ENCODE measurements around the gene CLEC16A. TPM values are rescaled to one million over a fixed set of nuclear protein-coding genes. Genes with fewer than 3 reads are reported as not detected.

The CLEC16A gene
- total and polyA plus RNA-seq, 2 experiments from 2014 or later = 17.5 to 26.8 TPM

DNA sequence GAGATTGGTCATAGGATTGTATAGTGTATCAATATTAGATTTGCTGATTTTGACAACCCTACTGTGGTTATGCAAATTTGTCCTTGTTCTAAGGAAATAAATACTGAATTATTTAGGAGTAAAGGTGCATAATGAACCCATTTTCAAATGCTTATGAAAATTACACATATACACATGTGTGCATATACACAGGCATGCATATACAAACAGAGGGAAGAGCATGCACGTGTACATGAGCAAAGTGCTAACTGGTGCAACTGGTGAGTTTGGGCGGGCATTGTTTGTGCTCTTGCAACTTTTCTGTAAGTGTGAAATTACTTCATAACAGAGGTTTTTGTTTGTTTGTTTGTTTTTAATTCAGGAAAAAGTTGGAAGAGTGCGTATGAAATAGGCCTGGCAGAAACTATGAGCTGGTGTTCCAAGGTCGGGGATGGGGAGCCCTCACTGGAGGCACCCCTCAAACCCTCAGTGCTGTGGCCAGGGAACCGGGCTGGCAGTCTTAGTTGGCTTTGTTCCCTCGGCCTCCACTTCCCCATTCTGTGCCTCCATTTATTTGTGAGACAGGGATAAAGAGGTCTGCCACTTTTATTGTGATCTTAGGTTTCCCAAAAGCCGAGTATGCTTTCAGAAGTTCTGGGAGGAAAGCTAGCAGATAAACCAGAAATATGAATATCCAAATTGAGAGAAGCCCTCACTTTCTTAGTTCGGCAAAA is 7.9 kb upstream of the CLEC16A start:
- Histone ChIP-seq H3K27me3 (no peaks in the 10 kb centered on the region), H3K36me3 (peaks cover 3% of the 10 kb centered on the region), H3K4me1 (ENCODE audit: low read depth) (peaks cover 10% of the 10 kb centered on the region), H3K27ac (no peak overlapping the region), H3K4me3 (no peak overlapping the region), H3K9me3 (ENCODE audit: low read depth) (no peaks in the 10 kb centered on the region)
- TF ChIP-seq, protein P1, sequence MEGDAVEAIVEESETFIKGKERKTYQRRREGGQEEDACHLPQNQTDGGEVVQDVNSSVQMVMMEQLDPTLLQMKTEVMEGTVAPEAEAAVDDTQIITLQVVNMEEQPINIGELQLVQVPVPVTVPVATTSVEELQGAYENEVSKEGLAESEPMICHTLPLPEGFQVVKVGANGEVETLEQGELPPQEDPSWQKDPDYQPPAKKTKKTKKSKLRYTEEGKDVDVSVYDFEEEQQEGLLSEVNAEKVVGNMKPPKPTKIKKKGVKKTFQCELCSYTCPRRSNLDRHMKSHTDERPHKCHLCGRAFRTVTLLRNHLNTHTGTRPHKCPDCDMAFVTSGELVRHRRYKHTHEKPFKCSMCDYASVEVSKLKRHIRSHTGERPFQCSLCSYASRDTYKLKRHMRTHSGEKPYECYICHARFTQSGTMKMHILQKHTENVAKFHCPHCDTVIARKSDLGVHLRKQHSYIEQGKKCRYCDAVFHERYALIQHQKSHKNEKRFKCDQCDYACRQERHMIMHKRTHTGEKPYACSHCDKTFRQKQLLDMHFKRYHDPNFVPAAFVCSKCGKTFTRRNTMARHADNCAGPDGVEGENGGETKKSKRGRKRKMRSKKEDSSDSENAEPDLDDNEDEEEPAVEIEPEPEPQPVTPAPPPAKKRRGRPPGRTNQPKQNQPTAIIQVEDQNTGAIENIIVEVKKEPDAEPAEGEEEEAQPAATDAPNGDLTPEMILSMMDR (IDR thresholded peaks at IDR 0.05; ENCODE audit: low read depth, low read length) = no peak
- no peak for DNase-seq (ENCODE audit: low read depth in 1 of 2, low spot score in 1 of 2)

DNA sequence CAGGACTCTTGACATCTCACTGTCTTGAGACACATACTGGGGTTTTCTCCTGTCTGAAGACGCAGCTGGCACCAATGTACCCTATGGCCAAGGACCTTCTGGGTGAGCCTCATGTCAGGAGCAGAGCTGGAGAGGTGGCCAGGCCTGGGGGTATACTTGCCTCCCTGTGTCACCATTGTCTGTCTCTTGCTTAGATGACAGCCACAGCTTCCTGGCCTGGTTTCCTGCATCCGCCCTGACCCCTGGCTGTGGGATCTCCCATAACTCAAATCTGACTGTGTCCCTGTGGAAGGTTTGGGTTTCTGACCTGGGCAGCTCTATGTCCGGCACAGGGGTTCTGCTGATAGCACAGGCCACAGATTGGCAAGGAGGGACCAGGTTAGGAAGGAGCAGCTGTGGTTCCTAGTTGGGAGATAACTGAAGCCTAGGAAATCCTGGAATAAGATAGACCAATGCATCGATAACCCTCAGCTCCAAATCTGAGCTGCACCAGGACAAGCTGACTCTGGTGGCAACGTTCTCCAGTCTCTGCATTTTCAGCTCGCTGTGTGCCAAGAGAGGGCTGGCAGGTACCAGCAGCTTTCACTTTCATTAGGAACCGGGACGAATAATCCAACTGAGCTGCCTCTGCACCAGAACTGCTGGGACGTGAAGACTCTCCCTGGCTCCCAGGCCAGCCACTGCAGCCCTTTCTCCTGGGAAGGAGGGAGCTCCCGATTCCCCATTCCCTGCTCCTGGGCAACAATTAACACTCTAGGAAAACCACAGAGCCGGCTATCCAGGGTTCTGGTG is 7.1 kb upstream of the CLEC16A start:
- no peak overlapping the region for H3K4me3 ChIP-seq
- TF ChIP-seq, protein P1 (IDR thresholded peaks at IDR 0.05; ENCODE audit: low read depth, low read length) = no peak

DNA sequence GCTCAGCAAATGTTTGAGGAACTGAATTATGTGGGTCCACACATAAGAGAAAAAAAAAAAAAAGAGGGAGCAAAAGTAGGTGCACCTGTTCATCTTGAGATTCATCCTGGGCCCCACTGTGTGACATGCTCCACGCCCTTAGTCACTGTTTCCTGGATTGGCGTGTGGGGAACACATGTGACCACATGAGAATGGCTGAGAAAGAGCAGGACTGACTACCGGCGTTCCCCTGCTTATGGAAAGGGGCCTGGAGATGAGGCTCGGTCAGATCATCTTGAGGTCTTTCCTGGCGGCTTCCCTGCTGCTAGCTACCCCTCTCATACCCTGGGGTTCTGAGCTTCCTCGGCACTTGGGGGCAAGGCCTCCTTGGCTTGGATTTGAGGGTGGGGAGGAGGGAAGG is 6.0 kb upstream of the CLEC16A start:
- H3K4me3 ChIP-seq = no peak overlapping the region
- H3K27me3 ChIP-seq = no peaks in the 10 kb centered on the region
- H3K36me3 ChIP-seq = no peaks in the 10 kb centered on the region
- peaks cover 10% of the 10 kb centered on the region for H3K4me1 ChIP-seq (ENCODE audit: low read depth)
- no peaks in the 10 kb centered on the region for H3K9me3 ChIP-seq (ENCODE audit: low read depth)
- TF ChIP-seq, protein P1 (IDR thresholded peaks at IDR 0.05; ENCODE audit: low read depth, low read length) = no peak
- no peak for DNase-seq (ENCODE audit: low read depth in 1 of 2, low spot score in 1 of 2)
- H3K27ac ChIP-seq = no peak overlapping the region

More for the DNA sequence above, 7.1 kb upstream of the CLEC16A start:
- no peaks in the 10 kb centered on the region for H3K36me3 ChIP-seq
- peaks cover 10% of the 10 kb centered on the region for H3K4me1 ChIP-seq (ENCODE audit: low read depth)
- DNase-seq (ENCODE audit: low read depth in 1 of 2, low spot score in 1 of 2) = no peak
- no peak overlapping the region for H3K27ac ChIP-seq
- H3K9me3 ChIP-seq (ENCODE audit: low read depth) = no peaks in the 10 kb centered on the region
- no peaks in the 10 kb centered on the region for H3K27me3 ChIP-seq

DNA sequence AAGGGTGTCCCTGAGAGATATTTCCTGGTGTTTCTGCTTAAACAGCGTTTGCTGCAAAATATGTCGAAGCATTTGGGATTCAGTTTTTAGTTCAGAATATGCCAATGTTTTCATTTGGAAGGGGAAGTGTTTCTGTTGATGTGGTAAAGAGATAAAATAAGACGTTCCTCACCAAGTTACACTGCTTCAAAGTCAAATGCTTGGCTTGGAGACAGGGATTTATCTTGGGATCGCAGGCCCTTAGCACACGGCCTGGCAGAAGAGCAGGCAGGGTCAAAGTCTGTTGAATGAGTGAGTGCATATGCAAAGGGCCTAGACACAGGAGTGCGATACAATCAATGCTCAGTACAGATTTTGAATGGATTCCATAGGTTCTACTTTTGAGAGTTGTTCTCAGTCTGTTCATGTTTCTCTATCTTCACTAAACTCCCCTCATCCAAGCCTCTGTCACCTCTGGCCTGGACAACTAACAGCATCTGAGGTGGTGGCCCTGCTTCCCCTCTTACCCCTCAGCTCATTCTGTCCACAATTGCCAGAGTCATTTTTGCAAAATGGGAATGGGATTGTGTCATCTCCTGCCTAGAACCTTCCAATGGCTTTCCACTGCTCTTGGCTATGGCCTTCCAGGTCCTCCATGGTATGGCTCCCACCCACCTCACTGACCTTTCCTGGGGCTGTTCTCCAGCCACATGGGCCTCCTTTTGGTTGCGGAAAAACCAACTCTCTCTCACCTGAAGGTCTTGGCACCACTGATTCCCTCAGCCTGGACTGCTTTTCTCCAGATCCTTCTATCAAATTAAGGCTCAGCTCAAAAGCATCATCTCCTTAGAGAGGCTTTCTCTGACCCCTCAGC is 5.3 kb upstream of the CLEC16A start:
- Histone ChIP-seq H3K27ac (no peak overlapping the region), H3K27me3 (no peaks in the 10 kb centered on the region), H3K36me3 (no peaks in the 10 kb centered on the region), H3K4me1 (ENCODE audit: low read depth) (peaks cover 10% of the 10 kb centered on the region), H3K9me3 (ENCODE audit: low read depth) (no peaks in the 10 kb centered on the region), H3K4me3 (no peak overlapping the region)
- no peak for DNase-seq (ENCODE audit: low read depth in 1 of 2, low spot score in 1 of 2)
- TF ChIP-seq, protein P1 (IDR thresholded peaks at IDR 0.05; ENCODE audit: low read depth, low read length) = no peak

DNA sequence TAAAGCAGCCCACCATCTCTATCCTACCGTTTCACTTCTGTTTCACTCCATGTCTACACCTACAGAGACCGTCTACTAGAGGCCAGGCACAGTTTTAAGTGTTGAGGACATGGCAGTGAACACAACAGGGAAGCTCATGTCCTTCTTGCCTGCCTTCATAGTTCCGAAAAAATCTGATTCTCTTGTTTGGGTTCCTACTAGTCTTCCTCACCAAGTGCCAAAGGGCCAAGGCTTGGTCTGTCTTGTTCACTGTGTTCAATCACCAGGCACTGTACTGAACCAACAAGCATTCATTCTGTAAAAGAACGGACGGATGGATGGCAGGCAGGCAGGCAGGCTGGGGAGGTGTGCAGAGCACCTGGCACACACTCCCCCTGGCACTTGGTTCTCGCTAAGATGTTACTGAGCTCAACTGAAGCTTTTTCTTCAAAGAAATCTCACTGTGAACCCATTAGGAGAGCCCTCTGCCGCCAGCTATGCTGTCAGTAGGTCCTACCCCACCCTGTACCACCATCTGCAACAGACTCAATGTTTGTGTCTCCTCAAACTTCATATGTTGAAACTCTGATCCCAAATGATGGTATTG is 4.6 kb upstream of the CLEC16A start:
- TF ChIP-seq, protein P1 (IDR thresholded peaks at IDR 0.05; ENCODE audit: low read depth, low read length) = no peak
- Histone ChIP-seq H3K27me3 (no peaks in the 10 kb centered on the region), H3K4me3 (no peak overlapping the region), H3K27ac (no peak overlapping the region), H3K9me3 (ENCODE audit: low read depth) (no peaks in the 10 kb centered on the region), H3K36me3 (no peaks in the 10 kb centered on the region), H3K4me1 (ENCODE audit: low read depth) (peaks cover 10% of the 10 kb centered on the region)
- no peak for DNase-seq (ENCODE audit: low read depth in 1 of 2, low spot score in 1 of 2)

Data from cardiac muscle cell (in vitro differentiated cells and primary cell).